HEK293 (cell line): Measurements from ENCODE around the gene LRRC47.

Experiments
- CTCF ChIA-PET: fragments of 350-600 bp; formaldehyde crosslinking; extraction: SDS; loops from one replicate; lab custom pipeline; 2021; ENCODE audit warnings: antibody characterized with exemption; lab: Yijun Ruan, JAX
- POLR2A ChIA-PET: fragments of 300-600 bp; formaldehyde crosslinking; extraction: SDS; loops from one replicate; lab custom pipeline; 2020; ENCODE audit warnings: antibody characterized with exemption, inconsistent platforms; lab: Yijun Ruan, JAX
- H3K27ac ChIP-seq: fragments of 200-500 bp; sonication (Bioruptor generic); 2 replicates; pipeline ENCODE4 v1.5.1; 2014; ENCODE audit warnings: low read depth, low read length, control low read depth, inconsistent platforms; ENCODE audit errors: extremely low read depth
- H3K36me3 ChIP-seq, 2 experiments: fragments of 200-500 bp in 1 of 2; sonication (Bioruptor generic) in 1 of 2; 1 replicate in 1 of 2; 2 replicates in 1 of 2; pipeline ENCODE4 v1.5.1; 2014 to 2017; ENCODE audit warnings: inconsistent platforms in 2 of 2, low read length in 2 of 2; ENCODE audit not compliant: control insufficient read depth in 2 of 2, insufficient read depth in 1 of 2
- H3K4me1 ChIP-seq: fragments of 200-500 bp; sonication (Bioruptor generic); 2 replicates; pipeline ENCODE4 v1.5.1; 2014; ENCODE audit warnings: mild to moderate bottlenecking, low read length, inconsistent platforms; ENCODE audit not compliant: control insufficient read depth, insufficient read depth
- H3K4me3 ChIP-seq: 2 replicates; pipeline ENCODE4 v1.5.1; 2011; ENCODE audit warnings: low read depth, mild to moderate bottlenecking, control low read depth, low read length, moderate library complexity
- H3K9me3 ChIP-seq: fragments of 200-500 bp; sonication (Bioruptor generic); 2 replicates; pipeline ENCODE4 v1.5.1; 2014; ENCODE audit warnings: low read depth, low read length, inconsistent platforms; ENCODE audit not compliant: control insufficient read depth, insufficient read depth
- EGR2 ChIP-seq: fragments of 450-650 bp; formaldehyde crosslinking; IDR thresholded peaks from 2 replicates; pipeline ENCODE4 v1.5.1; 2016; ENCODE audit warnings: low read depth, missing biosample characterization, missing genetic modification characterization
- GLI4 ChIP-seq: fragments of 450-650 bp; formaldehyde crosslinking; IDR thresholded peaks from 2 replicates; pipeline ENCODE4 v1.5.1; 2016; ENCODE audit warnings: missing biosample characterization, missing genetic modification characterization
- KLF10 ChIP-seq: fragments of 450-650 bp; IDR thresholded peaks from 2 replicates; pipeline ENCODE4 v1.5.1; 2018; ENCODE audit warnings: missing biosample characterization, mild to moderate bottlenecking, missing genetic modification characterization
- ZBTB8A ChIP-seq: fragments of 450-650 bp; formaldehyde crosslinking; IDR thresholded peaks from 2 replicates; pipeline ENCODE4 v1.5.1; 2016; ENCODE audit warnings: missing biosample characterization, missing genetic modification characterization
- ZNF169 ChIP-seq: fragments of 450-650 bp; formaldehyde crosslinking; IDR thresholded peaks from 2 replicates; pipeline ENCODE4 v1.5.1; 2016; ENCODE audit warnings: missing biosample characterization, missing genetic modification characterization
- ZNF214 ChIP-seq: fragments of 450-650 bp; formaldehyde crosslinking; IDR thresholded peaks from 2 replicates; pipeline ENCODE4 v1.5.1; 2017; ENCODE audit warnings: missing biosample characterization, mild to moderate bottlenecking, missing genetic modification characterization, borderline replicate concordance
- ZNF223 ChIP-seq: fragments of 450-650 bp; formaldehyde crosslinking; IDR thresholded peaks from 2 replicates; pipeline ENCODE4 v1.5.1; 2016; ENCODE audit warnings: missing biosample characterization, missing genetic modification characterization
- ZNF24 ChIP-seq: fragments of 450-650 bp; formaldehyde crosslinking; IDR thresholded peaks from 2 replicates; pipeline ENCODE4 v1.5.1; 2016; ENCODE audit warnings: missing biosample characterization, missing genetic modification characterization
- ZNF280C ChIP-seq: fragments of 450-650 bp; formaldehyde crosslinking; IDR thresholded peaks from 2 replicates; pipeline ENCODE4 v1.5.1; 2016; ENCODE audit warnings: missing biosample characterization, missing genetic modification characterization
- ZNF311 ChIP-seq: fragments of 450-650 bp; formaldehyde crosslinking; IDR thresholded peaks from 2 replicates; pipeline ENCODE4 v1.5.1; 2017; ENCODE audit warnings: missing biosample characterization, missing genetic modification characterization, borderline replicate concordance
- ZNF341 ChIP-seq: fragments of 450-650 bp; formaldehyde crosslinking; IDR thresholded peaks from 2 replicates; pipeline ENCODE4; 2016; ENCODE audit warnings: low read depth, missing biosample characterization, missing genetic modification characterization
- ZNF391 ChIP-seq: fragments of 450-650 bp; formaldehyde crosslinking; IDR thresholded peaks from 2 replicates; pipeline ENCODE4 v1.5.1; 2016; ENCODE audit warnings: low read depth, missing biosample characterization, missing genetic modification characterization, borderline replicate concordance
- ZNF394 ChIP-seq: fragments of 450-650 bp; formaldehyde crosslinking; IDR thresholded peaks from 2 replicates; pipeline ENCODE4 v1.5.1; 2016; ENCODE audit warnings: missing biosample characterization, missing genetic modification characterization, mild to moderate bottlenecking, moderate library complexity, borderline replicate concordance
- ZNF416 ChIP-seq: fragments of 450-650 bp; formaldehyde crosslinking; IDR thresholded peaks from 2 replicates; pipeline ENCODE4 v1.5.1; 2016; ENCODE audit warnings: missing biosample characterization, missing genetic modification characterization
- ZNF518A ChIP-seq: fragments of 450-650 bp; formaldehyde crosslinking; conservative IDR thresholded peaks from 2 replicates; pipeline ENCODE4 v1.5.1; 2016; ENCODE audit warnings: low read depth, missing biosample characterization, missing genetic modification characterization
- ZNF555 ChIP-seq: fragments of 450-650 bp; formaldehyde crosslinking; conservative IDR thresholded peaks from 2 replicates; pipeline ENCODE4 v1.5.1; 2017; ENCODE audit warnings: missing biosample characterization, mild to moderate bottlenecking, missing genetic modification characterization, inconsistent platforms
- ZNF626 ChIP-seq: fragments of 450-650 bp; sonication (Bioruptor Pico); formaldehyde crosslinking; IDR thresholded peaks from 2 replicates; pipeline ENCODE4 v1.5.1; 2018; ENCODE audit warnings: missing biosample characterization, missing genetic modification characterization, inconsistent platforms
- ZNF654 ChIP-seq: fragments of 450-650 bp; formaldehyde crosslinking; IDR thresholded peaks from 2 replicates; pipeline ENCODE4 v1.5.1; 2016; ENCODE audit warnings: low read depth, missing biosample characterization, missing genetic modification characterization
- ZNF658 ChIP-seq: fragments of 450-650 bp; formaldehyde crosslinking; IDR thresholded peaks from 2 replicates; pipeline ENCODE4; 2016; ENCODE audit warnings: missing biosample characterization, missing genetic modification characterization
- ZSCAN16 ChIP-seq: fragments of 450-650 bp; formaldehyde crosslinking; IDR thresholded peaks from 2 replicates; pipeline ENCODE4 v1.5.1; 2016; ENCODE audit warnings: missing biosample characterization, missing genetic modification characterization
- ZSCAN30 ChIP-seq: fragments of 450-650 bp; IDR thresholded peaks from 2 replicates; pipeline ENCODE4 v1.5.1; 2018; ENCODE audit warnings: missing biosample characterization, mild to moderate bottlenecking, missing genetic modification characterization, moderate library complexity
- ZSCAN4 ChIP-seq: fragments of 450-650 bp; formaldehyde crosslinking; IDR thresholded peaks from 2 replicates; pipeline ENCODE4 v1.5.1; 2017; ENCODE audit warnings: missing biosample characterization, missing genetic modification characterization
- TF ChIP-seq, protein P1 (sequence below): fragments of 450-650 bp; formaldehyde crosslinking; IDR thresholded peaks from 2 replicates; pipeline ENCODE4 v1.5.1; 2016; ENCODE audit warnings: missing biosample characterization, missing genetic modification characterization

The LRRC47 gene

DNA sequence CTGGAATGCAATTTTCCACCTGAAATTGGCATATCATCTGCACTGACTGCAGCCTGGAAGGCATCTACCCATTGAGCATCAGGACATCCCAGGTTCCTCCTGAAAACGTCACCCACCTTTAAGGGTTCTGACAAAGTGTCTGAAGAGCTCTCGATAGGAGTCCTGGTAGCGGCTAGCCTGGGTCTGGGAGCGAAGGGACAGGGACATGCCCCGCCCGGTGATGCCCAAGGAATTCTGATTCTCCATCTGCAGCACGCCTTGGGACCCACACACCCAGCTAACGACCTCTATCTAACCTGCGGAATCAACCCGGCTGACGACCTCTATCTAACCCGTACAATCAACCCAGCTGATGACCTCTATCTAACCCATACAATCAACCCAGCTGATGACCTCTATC, 57.4 kb downstream of the LRRC47 start:
- ChIA-PET CTCF (no interaction called here), POLR2A (no interaction called here)
- H3K4me1 ChIP-seq: no peaks in the 10 kb centered on the region
- peaks cover 11 to 99% of the 10 kb centered on the region in 2 experiments; a peak in 2 of 3 replicates for H3K36me3 ChIP-seq
- no peak overlapping the region for H3K27ac ChIP-seq
- no peaks in the 10 kb centered on the region for H3K9me3 ChIP-seq
- no peak overlapping the region for H3K4me3 ChIP-seq
- TF ChIP-seq ZNF311 (no peak), ZNF518A (tag by site-specific recombination) (no peak), ZNF654 (tag by site-specific recombination) (no peak), ZNF416 (tag by site-specific recombination) (no peak), ZNF24 (tag by site-specific recombination) (no peak), ZSCAN16 (tag by site-specific recombination) (no peak), ZNF626 (tag by site-specific recombination) (no peak), ZSCAN30 (tag by site-specific recombination) (no peak), ZNF555 (tag by site-specific recombination) (no peak), ZBTB8A (tag by site-specific recombination) (no peak), ZNF169 (tag by site-specific recombination) (no peak), ZNF214 (tag by site-specific recombination) (no peak), ZNF341 (no peak), ZNF280C (tag by site-specific recombination) (no peak), ZNF394 (tag by site-specific recombination) (no peak), ZSCAN4 (tag by site-specific recombination) (no peak), ZNF223 (no peak), ZNF391 (no peak), KLF10 (tag by site-specific recombination) (no peak)
- TF ChIP-seq, all 188 proteins: peak for 0

- TF ChIP-seq ZNF658 (tag by site-specific recombination): no peak
- no peak for TF ChIP-seq GLI4
- TF ChIP-seq EGR2 (tag by site-specific recombination): 0 out of 2 replicates have a peak, but pooled peaks have one; percentile 8
- TF ChIP-seq, protein P1, sequence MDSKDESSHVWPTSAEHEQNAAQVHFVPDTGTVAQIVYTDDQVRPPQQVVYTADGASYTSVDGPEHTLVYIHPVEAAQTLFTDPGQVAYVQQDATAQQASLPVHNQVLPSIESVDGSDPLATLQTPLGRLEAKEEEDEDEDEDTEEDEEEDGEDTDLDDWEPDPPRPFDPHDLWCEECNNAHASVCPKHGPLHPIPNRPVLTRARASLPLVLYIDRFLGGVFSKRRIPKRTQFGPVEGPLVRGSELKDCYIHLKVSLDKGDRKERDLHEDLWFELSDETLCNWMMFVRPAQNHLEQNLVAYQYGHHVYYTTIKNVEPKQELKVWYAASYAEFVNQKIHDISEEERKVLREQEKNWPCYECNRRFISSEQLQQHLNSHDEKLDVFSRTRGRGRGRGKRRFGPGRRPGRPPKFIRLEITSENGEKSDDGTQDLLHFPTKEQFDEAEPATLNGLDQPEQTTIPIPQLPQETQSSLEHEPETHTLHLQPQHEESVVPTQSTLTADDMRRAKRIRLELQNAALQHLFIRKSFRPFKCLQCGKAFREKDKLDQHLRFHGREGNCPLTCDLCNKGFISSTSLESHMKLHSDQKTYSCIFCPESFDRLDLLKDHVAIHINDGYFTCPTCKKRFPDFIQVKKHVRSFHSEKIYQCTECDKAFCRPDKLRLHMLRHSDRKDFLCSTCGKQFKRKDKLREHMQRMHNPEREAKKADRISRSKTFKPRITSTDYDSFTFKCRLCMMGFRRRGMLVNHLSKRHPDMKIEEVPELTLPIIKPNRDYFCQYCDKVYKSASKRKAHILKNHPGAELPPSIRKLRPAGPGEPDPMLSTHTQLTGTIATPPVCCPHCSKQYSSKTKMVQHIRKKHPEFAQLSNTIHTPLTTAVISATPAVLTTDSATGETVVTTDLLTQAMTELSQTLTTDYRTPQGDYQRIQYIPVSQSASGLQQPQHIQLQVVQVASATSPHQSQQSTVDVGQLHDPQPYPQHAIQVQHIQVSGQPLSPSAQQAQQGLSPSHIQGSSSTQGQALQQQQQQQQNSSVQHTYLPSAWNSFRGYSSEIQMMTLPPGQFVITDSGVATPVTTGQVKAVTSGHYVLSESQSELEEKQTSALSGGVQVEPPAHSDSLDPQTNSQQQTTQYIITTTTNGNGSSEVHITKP (tag by site-specific recombination): 0 out of 2 replicates have a peak, but pooled peaks have one; percentile 15
- POLR2A ChIA-PET: no interaction called here
- CTCF ChIA-PET: no interaction called here
Observed at GRCh38 chr1:3736708-3737107, 59.6 kb downstream of the LRRC47 start.

More at GRCh38 chr1:3736708-3737107, 59.6 kb downstream of the LRRC47 start:
- Histone ChIP-seq H3K27ac (no peak overlapping the region), H3K36me3 (peaks cover 8 to 100% of the 10 kb centered on the region in 2 experiments; a peak in 2 of 3 replicates), H3K4me1 (no peaks in the 10 kb centered on the region), H3K9me3 (no peaks in the 10 kb centered on the region), H3K4me3 (no peak overlapping the region)
